Loucy (cell line): ENCODE measurements around the gene CDH4.

Experiments
- H2AFZ ChIP-seq: fragments of 200-600 bp; sonication (generic); 2 replicates; pipeline ENCODE4 v1.6.0; 2016; ENCODE audit warnings: antibody characterized with exemption, mild to moderate bottlenecking, low read length, moderate library complexity
- H3F3A ChIP-seq: fragments of 200-600 bp; 2 replicates; pipeline ENCODE4 v1.6.0; 2016; ENCODE audit warnings: antibody characterized with exemption, low read depth, mild to moderate bottlenecking
- H3K27me3 ChIP-seq: fragments of 200-600 bp; sonication (generic); 2 replicates; pipeline ENCODE4 v1.6.1; 2014; ENCODE audit warnings: low read length, mild to moderate bottlenecking; ENCODE audit not compliant: insufficient read depth, poor library complexity, severe bottlenecking
- H3K36me3 ChIP-seq: fragments of 200-600 bp; sonication (generic); 2 replicates; pipeline ENCODE4 v1.6.1; 2016; ENCODE audit warnings: low read length; ENCODE audit not compliant: insufficient read depth
- H3K4me1 ChIP-seq: fragments of 200-600 bp; sonication (generic); 2 replicates; pipeline ENCODE4 v1.5.1; 2014; ENCODE audit warnings: low read length, mild to moderate bottlenecking; ENCODE audit not compliant: insufficient read depth, poor library complexity, severe bottlenecking
- H3K4me2 ChIP-seq: fragments of 200-600 bp; sonication (generic); 2 replicates; pipeline ENCODE4 v1.6.0; 2014; ENCODE audit warnings: antibody characterized with exemption, low read length, low read depth, mild to moderate bottlenecking; ENCODE audit not compliant: poor library complexity, severe bottlenecking
- H3K4me3 ChIP-seq: fragments of 200-600 bp; sonication (generic); 2 replicates; pipeline ENCODE4 v1.5.1; 2014; ENCODE audit warnings: low read length, mild to moderate bottlenecking, mixed read lengths; ENCODE audit not compliant: poor library complexity, severe bottlenecking
- H3K79me2 ChIP-seq: fragments of 200-600 bp; sonication (generic); 2 replicates; pipeline ENCODE4 v1.6.1; 2014; ENCODE audit warnings: low read length; ENCODE audit not compliant: insufficient read depth
- H3K9ac ChIP-seq: fragments of 200-600 bp; sonication (generic); 2 replicates; pipeline ENCODE4 v1.6.0; 2014; ENCODE audit warnings: mild to moderate bottlenecking, low read depth, low read length, moderate library complexity; ENCODE audit not compliant: poor library complexity, severe bottlenecking
- H3K9me2 ChIP-seq: fragments of 200-600 bp; sonication (generic); replicated peaks from 2 replicates; pipeline ENCODE4 v1.6.1; 2016; ENCODE audit warnings: low read depth, low read length, mixed read lengths
- H3K9me3 ChIP-seq: fragments of 200-600 bp; sonication (generic); 2 replicates; pipeline ENCODE4 v1.6.1; 2014; ENCODE audit warnings: mild to moderate bottlenecking, antibody characterized with exemption, low read length, low read depth; ENCODE audit not compliant: insufficient read depth
- H4K20me1 ChIP-seq: fragments of 200-600 bp; sonication (generic); 2 replicates; pipeline ENCODE4 v1.6.0; 2014; ENCODE audit warnings: antibody characterized with exemption, low read length, mild to moderate bottlenecking; ENCODE audit not compliant: insufficient read depth, poor library complexity, severe bottlenecking
- EZH2phosphoT487 ChIP-seq: fragments of 200-600 bp; IDR thresholded peaks from 2 replicates; pipeline ENCODE4 v1.6.1; 2018; ENCODE audit warnings: antibody characterized with exemption, mild to moderate bottlenecking, moderate library complexity, borderline replicate concordance
- TF ChIP-seq, protein P1 (sequence below): fragments of 200-600 bp; sonication (generic); conservative IDR thresholded peaks from 2 replicates; pipeline ENCODE4 v1.5.1; 2014; ENCODE audit warnings: mild to moderate bottlenecking, antibody characterized with exemption, low read length

CDH4 gene

DNA sequence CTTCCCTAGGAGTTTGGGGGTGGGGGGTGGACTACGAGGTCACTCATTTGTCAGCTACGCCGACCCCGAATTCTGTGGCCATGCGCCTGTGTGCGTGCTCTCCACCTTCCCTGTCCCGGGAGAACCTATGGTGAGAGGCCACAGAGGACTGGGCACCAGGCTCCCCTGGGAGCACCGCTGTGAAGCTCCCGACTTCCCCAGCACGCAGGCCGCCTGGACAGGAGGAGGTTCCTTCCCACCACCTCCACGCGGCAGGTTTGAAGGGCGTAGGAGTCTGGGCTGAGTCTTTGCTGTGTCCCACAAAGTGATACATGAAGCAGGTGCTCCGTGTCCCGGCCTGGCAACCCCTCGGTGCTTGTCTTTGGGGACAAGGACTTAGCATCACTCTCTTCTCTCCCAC, 107.2 kb downstream of the CDH4 start:
- Histone ChIP-seq H3K4me3 (no peak overlapping the region), H3K27me3 (no peaks in the 10 kb centered on the region), H3K4me1 (no peaks in the 10 kb centered on the region)

DNA sequence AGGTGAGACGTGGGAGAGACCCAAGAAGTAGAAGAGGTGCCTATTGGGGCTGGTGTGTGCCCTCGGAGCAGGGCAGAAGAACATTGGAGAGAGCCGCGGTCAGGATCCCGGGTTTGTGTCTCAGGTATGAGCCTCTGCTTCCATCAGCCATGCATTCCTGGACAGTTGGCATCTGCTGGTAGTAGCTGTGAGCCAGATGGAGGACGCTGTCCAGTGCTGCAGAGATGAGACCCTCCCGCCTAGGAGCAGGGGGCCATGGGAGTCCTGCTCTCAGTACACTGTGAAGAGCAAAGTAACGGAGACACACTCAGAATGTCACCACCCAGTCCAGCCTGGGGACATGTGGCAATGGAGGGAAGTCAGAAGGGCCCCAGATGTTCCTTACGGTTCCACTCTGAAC, 108.2 kb downstream of the CDH4 start:
- no peaks in the 10 kb centered on the region for H3K9me2 ChIP-seq
- no peak overlapping the region for H3K4me2 ChIP-seq
- no peaks in the 10 kb centered on the region for H3K27me3 ChIP-seq
- H3K4me1 ChIP-seq, result no peaks in the 10 kb centered on the region
- no peaks in the 10 kb centered on the region for H3K79me2 ChIP-seq
- H3F3A ChIP-seq, result no peaks in the 10 kb centered on the region
- no peak overlapping the region for H3K9ac ChIP-seq
- TF ChIP-seq, protein P1, sequence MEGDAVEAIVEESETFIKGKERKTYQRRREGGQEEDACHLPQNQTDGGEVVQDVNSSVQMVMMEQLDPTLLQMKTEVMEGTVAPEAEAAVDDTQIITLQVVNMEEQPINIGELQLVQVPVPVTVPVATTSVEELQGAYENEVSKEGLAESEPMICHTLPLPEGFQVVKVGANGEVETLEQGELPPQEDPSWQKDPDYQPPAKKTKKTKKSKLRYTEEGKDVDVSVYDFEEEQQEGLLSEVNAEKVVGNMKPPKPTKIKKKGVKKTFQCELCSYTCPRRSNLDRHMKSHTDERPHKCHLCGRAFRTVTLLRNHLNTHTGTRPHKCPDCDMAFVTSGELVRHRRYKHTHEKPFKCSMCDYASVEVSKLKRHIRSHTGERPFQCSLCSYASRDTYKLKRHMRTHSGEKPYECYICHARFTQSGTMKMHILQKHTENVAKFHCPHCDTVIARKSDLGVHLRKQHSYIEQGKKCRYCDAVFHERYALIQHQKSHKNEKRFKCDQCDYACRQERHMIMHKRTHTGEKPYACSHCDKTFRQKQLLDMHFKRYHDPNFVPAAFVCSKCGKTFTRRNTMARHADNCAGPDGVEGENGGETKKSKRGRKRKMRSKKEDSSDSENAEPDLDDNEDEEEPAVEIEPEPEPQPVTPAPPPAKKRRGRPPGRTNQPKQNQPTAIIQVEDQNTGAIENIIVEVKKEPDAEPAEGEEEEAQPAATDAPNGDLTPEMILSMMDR, result no peak
- TF ChIP-seq EZH2phosphoT487, result no peak
- H2AFZ ChIP-seq, result no peak overlapping the region
- no peaks in the 10 kb centered on the region for H3K9me3 ChIP-seq
- no peaks in the 10 kb centered on the region for H4K20me1 ChIP-seq
- no peaks in the 10 kb centered on the region for H3K36me3 ChIP-seq
- no peak overlapping the region for H3K4me3 ChIP-seq

More for the DNA sequence above, 107.2 kb downstream of the CDH4 start:
- TF ChIP-seq EZH2phosphoT487, result no peak
- TF ChIP-seq, protein P1, result no peak
- no peaks in the 10 kb centered on the region for H3F3A ChIP-seq
- H3K4me2 ChIP-seq, result no peak overlapping the region
- H3K36me3 ChIP-seq, result no peaks in the 10 kb centered on the region
- no peak overlapping the region for H3K9ac ChIP-seq
- H3K79me2 ChIP-seq, result no peaks in the 10 kb centered on the region
- no peaks in the 10 kb centered on the region for H3K9me2 ChIP-seq
- no peaks in the 10 kb centered on the region for H4K20me1 ChIP-seq
- H2AFZ ChIP-seq, result no peak overlapping the region
- H3K9me3 ChIP-seq, result no peaks in the 10 kb centered on the region

DNA sequence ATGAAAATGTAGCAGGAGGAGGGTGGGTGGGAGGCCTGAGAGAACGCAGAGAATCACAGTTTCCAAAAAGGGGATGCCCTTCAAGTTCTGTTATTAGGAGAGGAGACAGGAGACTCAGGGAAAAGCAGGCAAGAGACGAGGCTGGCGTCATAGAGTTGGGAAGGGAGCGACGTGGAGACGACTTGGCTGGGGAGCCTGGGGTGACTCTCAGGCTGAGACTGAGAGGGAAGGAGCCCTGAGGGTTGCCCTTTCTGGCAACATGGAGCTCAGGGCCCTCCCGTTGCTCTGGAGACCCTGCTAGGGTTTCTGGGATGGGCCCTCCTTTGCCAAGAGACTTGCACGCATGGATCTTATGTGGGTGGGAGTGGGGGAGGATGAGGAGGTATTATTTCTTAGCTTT, 108.9 kb downstream of the CDH4 start:
- Histone ChIP-seq H3K9ac (no peak overlapping the region), H3K9me3 (no peaks in the 10 kb centered on the region), H3K36me3 (no peaks in the 10 kb centered on the region), H3F3A (no peaks in the 10 kb centered on the region), H2AFZ (no peak overlapping the region), H3K4me1 (no peaks in the 10 kb centered on the region), H3K79me2 (no peaks in the 10 kb centered on the region), H3K4me2 (no peak overlapping the region), H3K4me3 (no peak overlapping the region), H3K27me3 (no peaks in the 10 kb centered on the region), H3K9me2 (no peaks in the 10 kb centered on the region), H4K20me1 (no peaks in the 10 kb centered on the region)
- TF ChIP-seq, protein P1, result no peak
- no peak for TF ChIP-seq EZH2phosphoT487
